ENCODE data around the gene TTC23. TPM values are rescaled to one million over a fixed set of nuclear protein-coding genes. Genes with fewer than 3 reads are reported as not detected.

TTC23 gene
- total RNA-seq, 1 donor from 2014 or later = 25.0 TPM

DNA sequence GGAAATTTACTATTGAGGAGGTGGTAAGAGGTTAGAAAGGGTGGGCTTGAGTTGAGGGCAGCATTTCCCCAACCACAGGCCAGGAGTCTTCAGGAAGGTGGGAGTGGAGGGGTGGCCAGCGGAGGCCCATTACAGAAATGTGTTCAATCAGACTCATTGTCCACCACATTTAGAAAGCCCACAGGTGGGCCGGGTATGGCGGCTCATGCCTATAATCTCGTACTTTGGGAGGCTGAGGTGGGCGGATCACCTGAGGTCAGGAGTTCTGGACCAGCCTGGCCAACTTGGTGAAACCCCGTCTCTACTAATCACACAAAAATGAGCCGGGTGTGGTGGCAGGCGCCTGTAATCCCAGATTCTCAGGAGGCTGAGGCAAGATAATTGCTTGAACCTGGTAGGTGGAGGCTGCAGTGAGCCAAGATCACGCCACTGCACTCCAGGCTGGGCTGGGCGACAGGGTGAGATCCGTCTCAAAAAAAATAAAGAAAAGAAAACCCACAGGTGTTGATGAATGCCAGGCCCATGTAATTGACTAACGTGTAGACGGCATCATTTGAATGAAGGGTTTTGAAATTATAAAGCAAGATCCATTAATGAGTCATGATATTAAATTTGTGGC is 156.7 kb downstream of the TTC23 start:
- H3K4me1 Mint-ChIP-seq (ENCODE audit: low read depth) = no peaks in the 10 kb centered on the region

DNA sequence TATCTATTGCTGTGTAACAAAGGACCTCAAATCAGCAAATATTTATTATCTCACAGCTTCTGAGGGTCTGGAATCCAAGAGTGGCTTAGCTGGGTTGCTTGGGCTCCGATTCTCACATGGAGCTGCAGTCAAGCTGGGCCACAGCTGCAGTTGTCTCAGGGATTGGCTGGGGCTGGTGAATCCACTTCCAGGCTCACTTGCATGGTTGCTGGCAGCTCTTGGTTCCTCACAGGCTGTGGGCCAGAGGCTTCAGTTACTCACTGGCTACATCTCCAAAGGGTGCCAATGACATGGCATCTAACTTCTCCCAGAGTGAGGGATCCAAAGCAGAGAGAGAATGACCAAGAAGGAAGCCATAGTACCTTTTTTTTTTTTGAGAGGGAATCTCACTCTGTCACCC is 158.4 kb downstream of the TTC23 start:
- TF ChIP-seq, protein P1, sequence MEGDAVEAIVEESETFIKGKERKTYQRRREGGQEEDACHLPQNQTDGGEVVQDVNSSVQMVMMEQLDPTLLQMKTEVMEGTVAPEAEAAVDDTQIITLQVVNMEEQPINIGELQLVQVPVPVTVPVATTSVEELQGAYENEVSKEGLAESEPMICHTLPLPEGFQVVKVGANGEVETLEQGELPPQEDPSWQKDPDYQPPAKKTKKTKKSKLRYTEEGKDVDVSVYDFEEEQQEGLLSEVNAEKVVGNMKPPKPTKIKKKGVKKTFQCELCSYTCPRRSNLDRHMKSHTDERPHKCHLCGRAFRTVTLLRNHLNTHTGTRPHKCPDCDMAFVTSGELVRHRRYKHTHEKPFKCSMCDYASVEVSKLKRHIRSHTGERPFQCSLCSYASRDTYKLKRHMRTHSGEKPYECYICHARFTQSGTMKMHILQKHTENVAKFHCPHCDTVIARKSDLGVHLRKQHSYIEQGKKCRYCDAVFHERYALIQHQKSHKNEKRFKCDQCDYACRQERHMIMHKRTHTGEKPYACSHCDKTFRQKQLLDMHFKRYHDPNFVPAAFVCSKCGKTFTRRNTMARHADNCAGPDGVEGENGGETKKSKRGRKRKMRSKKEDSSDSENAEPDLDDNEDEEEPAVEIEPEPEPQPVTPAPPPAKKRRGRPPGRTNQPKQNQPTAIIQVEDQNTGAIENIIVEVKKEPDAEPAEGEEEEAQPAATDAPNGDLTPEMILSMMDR (IDR thresholded peaks at IDR 0.05) = no peak
- H3K27ac Mint-ChIP-seq (ENCODE audit: unreplicated experiment) = no peak overlapping the region
- peak; percentile 33 for DNase-seq (ENCODE audit: low spot score)
- H3K36me3 Mint-ChIP-seq (ENCODE audit: low read depth) = no peaks in the 10 kb centered on the region
- H3K4me1 Mint-ChIP-seq (ENCODE audit: low read depth) = no peaks in the 10 kb centered on the region
- peaks cover 6% of the 10 kb centered on the region for H3K27me3 Mint-ChIP-seq (ENCODE audit: low read depth)
- no peak overlapping the region for H3K4me3 Mint-ChIP-seq (ENCODE audit: unreplicated experiment)
- no peaks in the 10 kb centered on the region for H3K9me3 Mint-ChIP-seq (ENCODE audit: low read depth)

More for the DNA sequence above, 156.7 kb downstream of the TTC23 start:
- no peaks in the 10 kb centered on the region for H3K9me3 Mint-ChIP-seq (ENCODE audit: low read depth)
- peak; percentile 42 for DNase-seq (ENCODE audit: low spot score)
- H3K27me3 Mint-ChIP-seq (ENCODE audit: low read depth) = peaks cover 6% of the 10 kb centered on the region
- no peak overlapping the region for H3K27ac Mint-ChIP-seq (ENCODE audit: unreplicated experiment)
- TF ChIP-seq, protein P1 (IDR thresholded peaks at IDR 0.05) = no peak
- no peak overlapping the region for H3K4me3 Mint-ChIP-seq (ENCODE audit: unreplicated experiment)
- H3K36me3 Mint-ChIP-seq (ENCODE audit: low read depth) = no peaks in the 10 kb centered on the region

DNA sequence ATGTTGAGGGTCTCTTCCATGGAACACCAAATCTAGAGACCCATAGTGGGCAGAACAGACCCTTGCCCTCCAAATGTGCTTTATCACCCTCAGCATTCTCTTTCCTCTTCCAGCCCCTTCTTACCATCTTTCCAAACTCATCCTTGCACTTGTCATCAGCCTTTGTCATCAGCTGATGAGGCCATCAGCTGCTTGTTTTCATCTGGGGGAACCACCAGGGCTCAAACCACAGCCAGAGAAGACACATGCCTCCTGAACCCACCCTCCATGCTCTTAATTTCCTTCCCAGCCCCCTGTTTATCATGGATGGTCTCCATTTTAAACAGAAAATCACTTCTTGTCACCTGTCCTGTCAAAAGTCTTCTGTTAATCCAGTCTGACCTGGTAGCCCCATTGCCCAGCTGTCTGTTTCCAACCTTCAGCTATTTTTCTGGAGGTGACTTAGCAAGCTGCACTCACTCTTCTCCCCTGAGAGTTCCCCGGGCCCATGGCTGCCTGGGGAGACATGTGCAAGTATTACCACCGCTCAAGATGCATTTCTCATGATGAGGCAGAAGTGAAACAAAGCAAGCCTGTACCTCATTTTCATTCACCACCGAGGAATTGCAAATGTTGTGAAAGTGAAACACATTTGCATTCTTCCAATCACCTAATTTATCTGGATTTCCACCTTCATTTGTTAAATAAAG is 159.2 kb downstream of the TTC23 start:
- DNase-seq (ENCODE audit: low spot score) = peak; percentile 20
- no peaks in the 10 kb centered on the region for H3K4me1 Mint-ChIP-seq (ENCODE audit: low read depth)
- TF ChIP-seq, protein P1 (IDR thresholded peaks at IDR 0.05) = no peak
- H3K27ac Mint-ChIP-seq (ENCODE audit: unreplicated experiment) = no peak overlapping the region
- no peaks in the 10 kb centered on the region for H3K9me3 Mint-ChIP-seq (ENCODE audit: low read depth)
- no peaks in the 10 kb centered on the region for H3K36me3 Mint-ChIP-seq (ENCODE audit: low read depth)
- peaks cover 6% of the 10 kb centered on the region for H3K27me3 Mint-ChIP-seq (ENCODE audit: low read depth)
- no peak overlapping the region for H3K4me3 Mint-ChIP-seq (ENCODE audit: unreplicated experiment)

DNA sequence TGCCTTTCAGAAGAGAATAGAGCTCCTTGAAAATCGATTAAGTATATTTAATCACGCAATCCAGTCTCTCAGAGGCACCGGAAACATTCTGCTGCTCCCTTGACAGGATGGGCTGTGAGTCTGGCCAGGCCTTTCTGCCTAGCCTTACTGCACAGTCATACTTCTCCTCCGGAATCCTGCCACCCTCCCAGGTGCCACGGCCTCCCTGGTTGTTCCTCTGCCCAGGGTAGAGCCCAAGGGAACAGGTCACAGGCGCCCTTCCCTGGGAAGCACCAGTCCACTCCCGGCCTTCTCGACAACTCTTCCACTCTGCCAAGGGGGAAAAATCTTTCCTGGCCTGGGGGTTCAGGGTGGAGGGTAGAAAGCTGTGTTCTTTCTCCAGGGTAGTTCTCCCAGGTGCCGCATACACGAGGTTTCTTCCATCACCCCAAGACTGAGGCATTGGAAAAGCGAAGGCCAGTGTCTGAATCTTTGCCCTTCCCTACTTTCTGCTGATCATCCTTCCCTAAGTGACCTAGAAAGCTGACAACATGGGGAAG is 161.9 kb downstream of the TTC23 start:
- TF ChIP-seq, protein P1 (IDR thresholded peaks at IDR 0.05) = no peak
- peak; percentile 67 for DNase-seq (ENCODE audit: low spot score)
- Mint-ChIP-seq H3K36me3 (ENCODE audit: low read depth) (no peaks in the 10 kb centered on the region), H3K27me3 (ENCODE audit: low read depth) (peaks cover 9% of the 10 kb centered on the region), H3K4me3 (ENCODE audit: unreplicated experiment) (no peak overlapping the region), H3K27ac (ENCODE audit: unreplicated experiment) (no peak overlapping the region), H3K9me3 (ENCODE audit: low read depth) (no peaks in the 10 kb centered on the region), H3K4me1 (ENCODE audit: low read depth) (no peaks in the 10 kb centered on the region)

DNA sequence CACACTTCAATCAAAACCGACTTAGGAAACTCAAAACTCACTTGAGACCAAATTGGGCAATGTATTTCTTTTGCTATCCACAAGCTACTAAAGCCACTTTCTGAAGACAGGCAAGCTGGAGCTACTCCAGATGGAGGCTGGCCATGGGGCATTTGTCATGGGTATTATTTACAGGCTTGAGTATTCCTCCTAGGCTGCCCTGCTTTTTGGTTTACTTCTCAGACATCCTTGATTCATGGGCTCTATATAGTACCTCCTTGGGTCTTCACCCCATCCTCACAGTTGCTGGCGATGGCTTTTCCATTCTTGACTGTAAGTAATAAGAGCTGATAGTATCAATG is 163.1 kb downstream of the TTC23 start:
- TF ChIP-seq, protein P1 (IDR thresholded peaks at IDR 0.05) = no peak
- peak; percentile 11 for DNase-seq (ENCODE audit: low spot score)
- H3K36me3 Mint-ChIP-seq (ENCODE audit: low read depth) = no peaks in the 10 kb centered on the region
- no peak overlapping the region for H3K4me3 Mint-ChIP-seq (ENCODE audit: unreplicated experiment)
- no peaks in the 10 kb centered on the region for H3K4me1 Mint-ChIP-seq (ENCODE audit: low read depth)
- peaks cover 9% of the 10 kb centered on the region for H3K27me3 Mint-ChIP-seq (ENCODE audit: low read depth)
- H3K9me3 Mint-ChIP-seq (ENCODE audit: low read depth) = no peaks in the 10 kb centered on the region
- H3K27ac Mint-ChIP-seq (ENCODE audit: unreplicated experiment) = no peak overlapping the region

Other genes starting within 250 kb of the TTC23 start
- not detected in 3 replicates for gene PGPEP1L, start 241.8 kb downstream of the TTC23 start, total RNA-seq
- 13.2 to 23.4 TPM (median 22.1 TPM) in 3 replicates for gene SYNM, start 144.5 kb downstream of the TTC23 start, total RNA-seq
- gene LRRC28, start 1.9 kb upstream of the TTC23 start, total RNA-seq = 28.5 to 36.3 TPM (median 35.8 TPM) in 3 replicates

All from chondrocyte (in vitro differentiated cells).